GM19468 (cell line): Measurements from ENCODE around the gene FAR1.
"Not testable (repeated sequence)": the region's sequence is repeated elsewhere in the genome, so short reads cannot be mapped to it uniquely, and the experiment has no call there.

Experiments
- ATAC-seq: cut with Tn5 transposase; IDR thresholded peaks from one replicate; pipeline ENCODE4 v1.9.1; 2021; ENCODE audit warnings: mild to moderate bottlenecking, moderate library complexity, moderate number of reproducible peaks; ENCODE audit not compliant: unreplicated experiment; ENCODE audit errors: extremely low read depth

The FAR1 gene

GRCh38 chr11:13701506-13701905, 33.0 kb downstream of the FAR1 start:
- ATAC-seq = no peak

- ATAC-seq = no peak
These were observed 33.6 kb downstream of the FAR1 start for GRCh38 chr11:13702071-13702470.

- ATAC-seq = no peak
These were observed 37.2 kb downstream of the FAR1 start for GRCh38 chr11:13705710-13706109.

GRCh38 chr11:13713982-13714381, 45.5 kb downstream of the FAR1 start:
- ATAC-seq = peak; percentile 48

- ATAC-seq = no peak
These were observed 48.9 kb downstream of the FAR1 start for GRCh38 chr11:13717331-13717730.

DNA sequence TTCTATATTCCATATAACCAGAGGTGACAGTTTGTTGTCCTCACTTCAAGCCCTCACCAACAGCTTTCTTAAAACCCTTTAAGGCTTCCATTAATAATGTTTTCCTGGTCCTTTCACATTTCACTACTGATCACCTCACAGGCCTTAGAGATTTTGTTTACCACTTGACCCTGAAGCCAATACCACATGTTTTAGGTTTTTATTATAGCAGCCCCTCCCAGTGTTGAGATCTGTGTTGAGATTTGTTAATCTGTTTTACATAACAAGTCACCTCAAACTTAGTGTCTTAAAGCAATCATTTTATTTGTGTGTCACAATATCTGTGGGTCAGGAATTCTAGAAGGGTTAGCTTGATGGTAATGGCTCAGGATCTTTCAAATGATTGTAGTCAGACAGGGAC, 49.9 kb downstream of the FAR1 start:
- ATAC-seq = no peak

DNA sequence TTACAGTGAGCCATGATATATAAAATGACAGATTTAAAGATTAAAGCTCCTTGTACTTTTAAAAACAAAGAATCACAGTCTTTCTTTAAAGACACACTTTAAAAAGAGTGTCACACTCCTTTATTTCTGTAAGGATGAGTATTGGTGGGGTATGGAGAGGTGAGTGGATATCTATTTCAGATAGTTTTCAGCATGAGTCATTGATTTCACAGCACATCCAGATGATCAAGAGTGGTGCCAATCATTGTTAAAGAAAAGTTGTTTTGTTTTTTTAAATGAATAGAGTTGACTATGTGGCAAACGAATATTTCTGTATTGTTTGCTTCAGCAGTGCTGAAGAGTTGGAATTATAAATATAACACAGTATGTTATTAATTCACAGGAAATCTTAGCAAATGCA, 52.5 kb downstream of the FAR1 start:
- ATAC-seq = no peak

- no peak for ATAC-seq
These were observed 53.3 kb downstream of the FAR1 start for GRCh38 chr11:13721760-13722159.

- no peak for ATAC-seq
These were observed 58.0 kb downstream of the FAR1 start for GRCh38 chr11:13726456-13726855.

DNA sequence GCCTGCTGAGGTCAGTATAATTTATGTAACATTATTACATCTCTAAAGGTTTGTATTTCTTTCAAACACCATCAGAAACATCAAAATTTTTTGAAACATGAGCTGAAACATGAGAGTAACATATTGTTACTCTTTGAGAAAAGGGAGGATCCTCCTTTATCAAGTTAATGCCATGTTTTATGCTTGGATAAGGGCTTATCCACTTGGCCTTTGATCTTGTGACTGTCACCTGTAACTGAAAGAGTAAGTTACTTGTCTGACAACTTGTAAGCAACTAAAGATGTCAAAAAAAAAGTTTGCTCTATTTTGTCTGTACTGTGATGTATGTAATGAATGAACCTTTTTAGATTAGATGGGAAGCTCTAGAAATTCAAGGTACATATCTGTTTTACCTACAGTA, 59.6 kb downstream of the FAR1 start:
- no peak for ATAC-seq

GRCh38 chr11:13734530-13734929, 66.1 kb downstream of the FAR1 start:
- ATAC-seq = no peak

DNA sequence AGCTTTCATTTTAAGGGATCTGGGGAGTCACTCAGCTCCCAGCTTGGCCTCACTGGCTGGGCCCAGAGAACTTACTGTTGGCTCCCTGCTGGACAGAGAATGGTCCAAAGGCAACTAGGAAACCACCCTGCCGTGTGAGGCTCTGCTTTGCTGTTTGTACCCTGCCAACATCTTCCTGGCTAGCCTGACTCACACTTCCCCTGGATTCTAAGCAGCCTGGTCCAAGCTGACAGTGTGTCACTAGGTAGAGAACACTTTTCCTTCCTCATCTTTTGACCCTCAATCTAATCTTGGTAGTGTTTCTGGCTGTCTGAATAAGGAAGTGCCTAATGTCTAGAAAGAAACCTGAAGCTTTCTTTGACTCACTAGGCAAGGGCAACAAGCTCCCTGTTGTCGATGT, 76.7 kb downstream of the FAR1 start:
- no peak for ATAC-seq

DNA sequence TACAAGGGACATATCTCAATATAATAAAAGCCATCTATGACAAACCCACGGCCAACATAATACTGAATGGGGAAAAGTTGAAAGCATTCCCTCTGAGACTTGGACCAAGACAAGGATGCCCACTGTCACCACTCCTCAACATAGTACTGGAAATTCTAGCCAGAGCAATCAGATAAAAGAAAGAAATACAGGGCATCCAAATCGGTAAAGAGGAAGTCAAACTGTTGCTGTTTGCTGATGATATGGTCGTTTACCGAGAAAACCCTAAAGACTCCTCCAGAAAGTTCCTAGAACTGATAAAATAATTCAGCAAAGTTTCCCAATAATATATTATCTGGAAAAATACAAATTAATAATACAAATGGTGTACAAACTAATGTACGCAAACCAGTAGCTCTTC, 84.8 kb downstream of the FAR1 start:
- not testable (repeated sequence) for ATAC-seq

DNA sequence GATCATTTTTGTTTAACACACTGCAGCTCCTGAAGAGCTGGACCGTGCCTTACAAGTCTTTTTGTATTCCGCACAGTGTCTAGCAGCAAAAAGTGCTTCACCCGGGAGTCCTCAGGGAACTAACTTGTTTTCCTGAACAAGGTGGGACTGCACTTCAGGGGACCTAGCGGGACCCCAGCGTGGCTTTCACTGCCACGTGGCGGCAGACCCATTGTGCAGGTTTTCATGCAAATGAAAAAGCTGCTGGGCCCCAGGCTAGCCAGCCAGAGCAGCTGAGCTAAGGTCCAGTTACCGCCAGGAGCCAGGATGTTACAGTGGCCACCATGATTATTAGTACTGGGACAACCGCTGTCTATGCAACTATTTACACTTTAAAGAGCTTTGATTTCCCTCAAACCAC, 90.6 kb downstream of the FAR1 start:
- no peak for ATAC-seq

DNA sequence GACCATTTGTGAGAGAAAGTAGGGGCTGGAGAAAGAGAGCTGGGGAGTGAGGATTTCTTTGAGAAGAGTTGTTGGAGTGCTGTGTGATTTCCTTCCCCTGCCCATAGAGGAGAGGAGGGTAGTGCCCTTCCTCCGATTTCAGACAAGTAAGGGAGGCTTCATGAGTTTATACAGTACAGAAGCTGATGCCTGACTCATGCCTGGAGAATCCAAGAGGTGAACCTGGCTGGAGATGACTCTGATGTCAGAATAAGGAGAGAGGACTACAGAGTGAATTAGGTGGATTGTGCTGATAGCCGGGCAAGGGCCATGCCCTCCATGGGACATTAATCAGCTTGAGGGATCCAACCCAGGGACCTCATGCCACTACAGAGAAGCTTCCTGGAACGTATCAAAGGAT, 91.6 kb downstream of the FAR1 start:
- ATAC-seq = no peak

DNA sequence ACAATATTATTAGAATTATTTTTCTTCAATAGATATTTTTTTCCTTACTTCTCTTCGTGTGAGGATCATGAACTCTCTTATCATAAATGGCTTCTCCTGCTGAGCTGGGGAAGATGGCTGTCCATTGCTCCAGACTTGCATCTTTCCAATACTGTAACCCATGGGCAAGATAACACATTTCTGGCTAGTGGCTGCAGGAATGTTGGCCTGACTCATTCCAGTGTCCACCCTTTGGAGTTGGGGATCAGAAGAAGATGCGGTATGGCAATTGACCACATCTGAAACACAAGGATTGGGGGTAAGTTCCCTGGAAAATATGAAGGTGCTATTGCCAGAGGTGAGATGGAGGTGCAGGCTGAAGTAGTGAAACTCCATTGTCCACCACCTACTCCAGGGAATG, 92.8 kb downstream of the FAR1 start:
- no peak for ATAC-seq

DNA sequence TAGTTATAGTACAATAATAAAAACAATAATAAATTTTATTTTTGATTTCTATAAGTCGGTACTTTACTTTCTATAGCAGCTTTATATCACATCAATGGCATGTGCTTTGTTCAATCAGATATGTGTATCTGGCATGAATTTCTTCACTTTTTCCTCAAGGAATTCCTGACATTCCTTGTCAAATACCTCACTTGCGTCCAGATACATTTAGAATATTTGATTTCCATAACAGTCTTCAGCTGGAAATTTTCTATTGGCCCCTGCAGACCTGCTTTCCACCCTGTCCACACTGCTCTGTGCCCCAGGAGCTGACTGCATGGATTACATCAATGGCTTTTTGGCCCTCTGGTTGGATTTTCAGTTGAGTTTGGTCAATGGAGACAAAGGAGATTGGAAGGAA, 93.2 kb downstream of the FAR1 start:
- ATAC-seq = no peak

GRCh38 chr11:13762718-13763117, 94.2 kb downstream of the FAR1 start:
- no peak for ATAC-seq

DNA sequence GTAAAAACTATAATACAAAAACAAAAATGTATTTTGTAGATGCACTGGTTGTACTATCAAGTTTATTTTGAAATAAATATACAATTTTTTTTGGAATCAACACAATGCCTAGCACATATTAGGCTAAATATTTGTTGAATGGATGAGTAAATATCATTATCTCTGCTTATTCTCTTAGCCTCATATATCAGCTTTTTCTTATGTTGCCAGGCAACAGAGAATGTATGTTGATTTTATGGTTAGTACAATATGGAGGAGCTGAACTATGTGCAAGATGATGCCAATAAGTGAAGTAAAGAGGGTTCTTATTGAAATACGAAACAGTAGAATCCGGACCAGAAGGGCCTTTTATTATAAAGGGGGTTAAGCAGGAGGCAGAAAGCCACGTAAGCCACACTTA, 94.9 kb downstream of the FAR1 start:
- no peak for ATAC-seq

DNA sequence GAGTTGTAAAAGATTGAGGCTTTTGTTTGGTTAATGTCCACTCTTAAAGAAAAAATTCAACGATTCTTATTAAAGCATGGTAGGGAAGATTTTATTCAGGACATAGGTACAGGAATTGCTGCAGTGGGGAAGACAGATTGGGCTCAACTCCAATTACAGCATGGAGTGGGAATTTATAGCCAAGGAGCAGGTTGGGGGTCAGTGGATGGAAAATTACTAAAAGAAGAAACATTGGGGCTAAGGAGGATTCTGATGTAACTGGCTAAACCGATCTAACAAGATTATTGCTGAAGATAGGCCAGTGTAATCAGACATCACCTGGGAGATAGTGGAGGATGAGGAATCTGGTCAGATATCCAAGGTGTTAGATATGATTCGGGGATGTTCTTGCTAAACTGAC, 97.4 kb downstream of the FAR1 start:
- ATAC-seq = no peak

DNA sequence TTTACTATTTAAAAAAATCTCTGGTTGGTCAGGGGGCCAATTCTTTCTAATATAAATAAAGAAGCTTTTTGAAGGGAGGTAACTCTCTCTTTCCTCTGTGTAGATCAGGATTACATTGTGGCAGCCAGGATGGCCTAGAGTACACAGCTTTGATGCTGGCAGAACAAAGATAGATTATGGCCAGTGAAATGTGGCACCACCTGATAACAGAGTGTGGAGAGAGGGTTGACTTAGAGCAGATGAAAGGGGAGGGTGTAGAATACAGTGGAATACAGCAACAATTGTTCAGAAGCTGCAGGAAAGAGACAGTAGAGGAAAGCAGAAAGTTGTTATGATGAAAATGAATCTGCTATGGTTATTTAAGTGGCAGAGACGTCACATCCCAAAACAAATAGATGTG, 99.0 kb downstream of the FAR1 start:
- ATAC-seq = no peak

GRCh38 chr11:13769188-13769587, 100.7 kb downstream of the FAR1 start:
- no peak for ATAC-seq

DNA sequence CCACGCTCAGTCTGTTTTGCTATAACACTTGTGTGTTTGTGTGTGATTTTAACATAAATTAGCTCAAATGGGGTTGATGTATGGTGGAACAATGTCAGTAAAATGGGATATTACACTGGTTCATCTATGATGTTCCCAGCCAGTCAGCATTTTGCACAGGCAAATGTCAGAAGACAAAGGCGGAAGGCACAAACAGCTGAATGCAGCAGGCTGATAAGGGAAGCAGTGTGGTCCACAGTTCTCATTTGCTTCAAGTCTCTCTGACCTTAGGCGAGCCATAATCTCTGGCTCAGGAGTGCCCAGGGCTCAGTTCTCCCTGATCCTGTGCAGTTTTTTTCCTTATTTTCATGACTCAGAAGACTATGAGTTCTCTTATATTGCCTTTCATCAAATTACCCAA, 102.7 kb downstream of the FAR1 start:
- ATAC-seq = no peak
